ENCODE data around the gene CSF1.

Gene CSF1

GRCh38 chr1:109904105-109904817, 6.4 kb upstream of the CSF1 start:
- H3K27me3 ChIP-seq (ENCODE audit: insufficient read depth, low read length) = peaks cover 25% of the 10 kb centered on the region
- H3K4me3 ChIP-seq (ENCODE audit: low read length) = no peak overlapping the region
- 93% methylated on average over 7 of the region's 7 CpGs for WGBS
- no peaks in the 10 kb centered on the region for H3K9me3 ChIP-seq (ENCODE audit: insufficient read depth, low read depth, low read length)
- no peak overlapping the region for H3K27ac ChIP-seq (ENCODE audit: low read depth, low read length)
- no peaks in the 10 kb centered on the region for H3K4me1 ChIP-seq (ENCODE audit: insufficient read depth, low read length)
- no peak overlapping the region for H3K9ac ChIP-seq (ENCODE audit: low read depth, low read length)
- H3K36me3 ChIP-seq (ENCODE audit: insufficient read depth, low read length) = no peaks in the 10 kb centered on the region

GRCh38 chr1:109905491-109905890, 5.2 kb upstream of the CSF1 start:
- no peak overlapping the region for H3K9ac ChIP-seq (ENCODE audit: low read depth, low read length)
- no peaks in the 10 kb centered on the region for H3K9me3 ChIP-seq (ENCODE audit: insufficient read depth, low read depth, low read length)
- peaks cover 37% of the 10 kb centered on the region for H3K27me3 ChIP-seq (ENCODE audit: insufficient read depth, low read length)
- peaks cover 6% of the 10 kb centered on the region; the same call in 1 of the 2 replicates for H3K4me1 ChIP-seq (ENCODE audit: insufficient read depth, low read length)
- 90% methylated on average over 6 of the region's 7 CpGs for WGBS
- H3K27ac ChIP-seq (ENCODE audit: low read depth, low read length) = no peak overlapping the region
- no peak overlapping the region for H3K4me3 ChIP-seq (ENCODE audit: low read length)
- H3K36me3 ChIP-seq (ENCODE audit: insufficient read depth, low read length) = no peaks in the 10 kb centered on the region

- H3K27me3 ChIP-seq (ENCODE audit: insufficient read depth, low read length) = peaks cover 44% of the 10 kb centered on the region
- H3K27ac ChIP-seq (ENCODE audit: low read depth, low read length) = no peak overlapping the region
- no peak overlapping the region for H3K4me3 ChIP-seq (ENCODE audit: low read length)
- peaks cover 6% of the 10 kb centered on the region; the same call in 1 of the 2 replicates for H3K4me1 ChIP-seq (ENCODE audit: insufficient read depth, low read length)
- no peaks in the 10 kb centered on the region for H3K9me3 ChIP-seq (ENCODE audit: insufficient read depth, low read depth, low read length)
- no peak overlapping the region for H3K9ac ChIP-seq (ENCODE audit: low read depth, low read length)
- no peaks in the 10 kb centered on the region for H3K36me3 ChIP-seq (ENCODE audit: insufficient read depth, low read length)
- WGBS = 89% methylated on average over 7 of the region's 7 CpGs
Measured at GRCh38 chr1:109906160-109906838, 4.3 kb upstream of the CSF1 start.

GRCh38 chr1:109906839-109907180, 3.8 kb upstream of the CSF1 start:
- no peaks in the 10 kb centered on the region for H3K36me3 ChIP-seq (ENCODE audit: insufficient read depth, low read length)
- H3K9me3 ChIP-seq (ENCODE audit: insufficient read depth, low read depth, low read length) = no peaks in the 10 kb centered on the region
- H3K4me3 ChIP-seq (ENCODE audit: low read length) = no peak overlapping the region
- H3K27ac ChIP-seq (ENCODE audit: low read depth, low read length) = no peak overlapping the region
- 76% methylated on average over 4 of the region's 4 CpGs for WGBS
- H3K27me3 ChIP-seq (ENCODE audit: insufficient read depth, low read length) = peaks cover 49% of the 10 kb centered on the region
- H3K4me1 ChIP-seq (ENCODE audit: insufficient read depth, low read length) = peaks cover 9% of the 10 kb centered on the region
- no peak overlapping the region for H3K9ac ChIP-seq (ENCODE audit: low read depth, low read length)

GRCh38 chr1:109907190-109907774, 3.4 kb upstream of the CSF1 start:
- no peak overlapping the region for H3K9ac ChIP-seq (ENCODE audit: low read depth, low read length)
- peaks cover 54% of the 10 kb centered on the region for H3K27me3 ChIP-seq (ENCODE audit: insufficient read depth, low read length)
- H3K4me3 ChIP-seq (ENCODE audit: low read length) = no peak overlapping the region
- H3K4me1 ChIP-seq (ENCODE audit: insufficient read depth, low read length) = peaks cover 14% of the 10 kb centered on the region
- no peaks in the 10 kb centered on the region for H3K36me3 ChIP-seq (ENCODE audit: insufficient read depth, low read length)
- WGBS = 92% methylated on average over 1 of the region's 1 CpG
- no peak overlapping the region for H3K27ac ChIP-seq (ENCODE audit: low read depth, low read length)
- H3K9me3 ChIP-seq (ENCODE audit: insufficient read depth, low read depth, low read length) = no peaks in the 10 kb centered on the region

- Histone ChIP-seq H3K27me3 (ENCODE audit: insufficient read depth, low read length) (peaks cover 63% of the 10 kb centered on the region), H3K36me3 (ENCODE audit: insufficient read depth, low read length) (no peaks in the 10 kb centered on the region), H3K9ac (ENCODE audit: low read depth, low read length) (no peak overlapping the region), H3K4me1 (ENCODE audit: insufficient read depth, low read length) (peaks cover 17% of the 10 kb centered on the region), H3K9me3 (ENCODE audit: insufficient read depth, low read depth, low read length) (no peaks in the 10 kb centered on the region), H3K27ac (ENCODE audit: low read depth, low read length) (no peak overlapping the region), H3K4me3 (ENCODE audit: low read length) (no peak overlapping the region)
- 94% methylated on average over 3 of the region's 3 CpGs for WGBS
Measured at GRCh38 chr1:109908836-109909235, 1.8 kb upstream of the CSF1 start.

GRCh38 chr1:109909561-109909960, 1.1 kb upstream of the CSF1 start:
- 85% methylated on average over 2 of the region's 3 CpGs for WGBS
- H3K27me3 ChIP-seq (ENCODE audit: insufficient read depth, low read length) = peaks cover 63% of the 10 kb centered on the region

GRCh38 chr1:109910963-109911798, 532 bp downstream of the CSF1 start:
- H3K9ac ChIP-seq (ENCODE audit: low read depth, low read length) = peak overlapping the region; percentile 60
- H3K27ac ChIP-seq (ENCODE audit: low read depth, low read length) = no peak overlapping the region
- H3K36me3 ChIP-seq (ENCODE audit: insufficient read depth, low read length) = no peaks in the 10 kb centered on the region
- H3K4me1 ChIP-seq (ENCODE audit: insufficient read depth, low read length) = peaks cover 17% of the 10 kb centered on the region
- no peaks in the 10 kb centered on the region for H3K9me3 ChIP-seq (ENCODE audit: insufficient read depth, low read depth, low read length)
- 2% methylated on average over 70 of the region's 70 CpGs for WGBS
- peaks cover 63% of the 10 kb centered on the region for H3K27me3 ChIP-seq (ENCODE audit: insufficient read depth, low read length)
- peak overlapping the region; percentile 72 for H3K4me3 ChIP-seq (ENCODE audit: low read length)

More at GRCh38 chr1:109909561-109909960, 1.1 kb upstream of the CSF1 start:
- H3K27ac ChIP-seq (ENCODE audit: low read depth, low read length) = no peak overlapping the region
- peaks cover 17% of the 10 kb centered on the region for H3K4me1 ChIP-seq (ENCODE audit: insufficient read depth, low read length)
- no peaks in the 10 kb centered on the region for H3K36me3 ChIP-seq (ENCODE audit: insufficient read depth, low read length)
- H3K9ac ChIP-seq (ENCODE audit: low read depth, low read length) = no peak overlapping the region
- no peak overlapping the region for H3K4me3 ChIP-seq (ENCODE audit: low read length)
- no peaks in the 10 kb centered on the region for H3K9me3 ChIP-seq (ENCODE audit: insufficient read depth, low read depth, low read length)

- WGBS = 74% methylated on average over 4 of the region's 4 CpGs
- Histone ChIP-seq H3K27ac (ENCODE audit: low read depth, low read length) (no peak overlapping the region), H3K9me3 (ENCODE audit: insufficient read depth, low read depth, low read length) (no peaks in the 10 kb centered on the region), H3K36me3 (ENCODE audit: insufficient read depth, low read length) (no peaks in the 10 kb centered on the region), H3K27me3 (ENCODE audit: insufficient read depth, low read length) (peaks cover 57% of the 10 kb centered on the region), H3K9ac (ENCODE audit: low read depth, low read length) (no peak overlapping the region), H3K4me1 (ENCODE audit: insufficient read depth, low read length) (peaks cover 17% of the 10 kb centered on the region), H3K4me3 (ENCODE audit: low read length) (peak overlapping the region; percentile 72; the same call in 1 of the 2 replicates)
Measured at GRCh38 chr1:109912214-109912861, 1.7 kb downstream of the CSF1 start.

- Histone ChIP-seq H3K4me1 (ENCODE audit: insufficient read depth, low read length) (peaks cover 17% of the 10 kb centered on the region), H3K27ac (ENCODE audit: low read depth, low read length) (no peak overlapping the region), H3K27me3 (ENCODE audit: insufficient read depth, low read length) (peaks cover 52% of the 10 kb centered on the region), H3K36me3 (ENCODE audit: insufficient read depth, low read length) (no peaks in the 10 kb centered on the region), H3K9ac (ENCODE audit: low read depth, low read length) (no peak overlapping the region), H3K4me3 (ENCODE audit: low read length) (no peak overlapping the region), H3K9me3 (ENCODE audit: insufficient read depth, low read depth, low read length) (no peaks in the 10 kb centered on the region)
- 60% methylated on average over 1 of the region's 1 CpG for WGBS
Measured at GRCh38 chr1:109912873-109913272, 2.2 kb downstream of the CSF1 start.

Data from HUES64 (cell line).